Fibroblast of gingiva (primary cell): ENCODE measurements around the gene MYO3B.
"Not testable (repeated sequence)": the region's sequence is repeated elsewhere in the genome, so short reads cannot be mapped to it uniquely, and the experiment has no call there.

Experiments used
- DNase-seq: peaks from one replicate; pipeline ENCODE4 v3.0.0-alpha.2; 2011; ENCODE audit warnings: low read depth

MYO3B gene

DNA sequence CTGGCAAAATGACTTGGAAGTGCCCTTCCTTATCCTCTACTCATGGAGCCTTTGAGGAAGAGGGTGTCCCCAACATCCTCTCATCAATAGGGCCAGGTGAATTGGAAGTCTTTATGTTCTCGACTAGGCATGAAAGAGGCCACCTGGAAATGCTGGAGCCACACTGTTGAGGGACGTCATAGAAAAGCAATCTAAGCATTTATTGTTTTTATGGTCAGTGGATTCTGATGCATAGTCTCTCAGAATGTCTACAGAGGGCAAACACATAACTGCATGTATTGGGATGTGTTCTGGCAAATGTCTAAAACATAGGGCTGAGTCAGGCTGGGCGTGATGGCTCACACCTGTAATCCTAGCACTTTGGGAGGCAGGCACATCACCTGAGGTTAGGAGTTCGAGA is 290.6 kb downstream of the MYO3B start:
- no peak for DNase-seq

DNA sequence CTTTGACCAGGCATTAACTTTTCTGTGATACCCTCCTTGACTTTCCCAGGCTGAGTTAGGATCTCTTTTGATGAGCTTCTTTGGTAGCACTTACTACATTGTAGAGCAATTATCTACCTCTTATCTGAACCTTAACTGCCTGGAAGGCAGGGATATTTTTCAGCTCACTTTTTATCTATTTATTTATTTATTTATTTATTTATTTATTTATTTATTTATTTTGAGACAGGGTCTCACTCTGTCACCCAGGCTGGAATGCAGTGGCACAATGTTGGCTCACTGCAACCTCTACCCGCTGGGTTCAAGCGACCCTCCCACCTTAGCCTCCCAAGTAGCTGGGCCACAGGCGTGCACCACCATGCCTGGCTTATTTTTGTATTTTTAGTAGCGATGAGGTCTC is 294.6 kb downstream of the MYO3B start:
- DNase-seq = not testable (repeated sequence)

DNA sequence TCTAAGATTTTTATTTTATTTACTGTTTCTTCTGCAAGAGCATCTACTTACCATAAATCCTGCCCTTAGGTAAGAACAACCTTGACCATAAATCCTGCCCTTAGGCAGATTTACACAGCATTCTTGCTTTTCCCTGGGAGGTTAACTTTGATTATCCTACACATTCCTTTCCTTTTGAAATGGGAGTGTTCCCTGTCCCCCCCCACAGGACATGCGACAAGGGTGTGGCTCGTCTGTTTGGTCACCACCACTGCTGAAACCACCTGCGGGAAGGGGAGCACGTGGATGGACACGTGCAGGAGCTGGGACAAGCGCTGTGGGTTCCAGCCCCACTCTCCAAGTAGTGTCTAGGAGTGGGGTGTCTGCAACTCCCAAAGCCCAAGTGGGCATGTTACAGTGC is 297.9 kb downstream of the MYO3B start:
- no peak for DNase-seq

DNA sequence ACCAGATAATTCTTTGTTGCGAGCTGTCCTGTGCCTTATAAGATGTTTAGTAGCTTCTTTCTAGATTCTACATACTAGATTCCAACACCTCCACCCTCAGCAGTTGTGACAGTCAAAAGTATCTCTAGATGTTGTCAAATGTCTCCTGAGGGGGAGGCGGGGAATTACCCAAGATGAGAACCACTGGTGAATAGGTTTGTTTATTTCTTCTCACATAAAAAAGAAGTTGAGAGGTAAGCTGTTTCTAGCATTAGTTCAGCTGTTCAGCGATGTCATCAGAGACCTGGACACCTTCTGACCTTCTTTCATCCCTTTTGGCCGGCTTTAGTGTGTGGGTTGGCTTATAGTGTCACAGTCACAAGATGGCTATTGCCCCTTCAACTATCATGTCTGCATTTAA is 299.7 kb downstream of the MYO3B start:
- DNase-seq = no peak

DNA sequence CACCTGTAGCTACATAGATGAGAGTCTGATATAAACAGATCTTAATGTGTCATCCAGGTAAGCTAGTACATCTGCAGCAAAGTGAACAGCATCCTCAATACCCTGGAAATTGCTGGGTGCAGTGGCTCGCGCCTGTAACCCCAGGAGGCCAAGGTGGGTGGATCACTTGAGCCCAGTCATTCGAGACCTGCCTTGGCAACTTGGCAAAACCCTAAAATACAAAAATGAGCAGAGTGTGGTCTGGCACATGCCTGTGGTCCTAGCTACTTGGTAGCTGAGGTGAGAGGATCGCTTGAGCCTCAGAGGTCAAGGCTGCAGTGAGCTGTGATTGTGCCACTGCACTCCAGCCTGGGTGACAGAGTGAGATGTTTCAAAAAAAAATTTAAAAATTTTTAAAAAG is 303.3 kb downstream of the MYO3B start:
- DNase-seq = no peak

DNA sequence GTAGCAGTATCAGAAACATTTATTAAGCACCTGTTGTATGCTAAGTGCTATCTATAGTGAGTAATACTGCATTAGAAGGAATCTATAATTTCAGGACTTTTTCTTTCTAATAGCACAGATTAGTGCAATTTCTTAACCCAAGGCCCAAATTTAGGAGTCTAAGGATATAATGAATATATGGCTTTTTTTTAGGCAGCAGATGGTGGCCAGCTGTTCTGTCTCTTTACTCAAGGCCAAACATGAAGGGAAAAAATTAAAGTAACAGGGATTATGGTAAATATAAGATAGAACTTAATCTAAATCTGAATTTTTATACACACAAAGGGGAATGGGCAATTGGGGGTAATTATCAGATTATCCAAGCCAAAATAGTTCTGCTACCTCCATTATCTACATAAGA is 306.6 kb downstream of the MYO3B start:
- DNase-seq = no peak

GRCh38 chr2:170485254-170486026 is 307.5 kb downstream of the MYO3B start:
- DNase-seq = no peak

GRCh38 chr2:170486730-170487129 is 308.8 kb downstream of the MYO3B start:
- DNase-seq = no peak

DNA sequence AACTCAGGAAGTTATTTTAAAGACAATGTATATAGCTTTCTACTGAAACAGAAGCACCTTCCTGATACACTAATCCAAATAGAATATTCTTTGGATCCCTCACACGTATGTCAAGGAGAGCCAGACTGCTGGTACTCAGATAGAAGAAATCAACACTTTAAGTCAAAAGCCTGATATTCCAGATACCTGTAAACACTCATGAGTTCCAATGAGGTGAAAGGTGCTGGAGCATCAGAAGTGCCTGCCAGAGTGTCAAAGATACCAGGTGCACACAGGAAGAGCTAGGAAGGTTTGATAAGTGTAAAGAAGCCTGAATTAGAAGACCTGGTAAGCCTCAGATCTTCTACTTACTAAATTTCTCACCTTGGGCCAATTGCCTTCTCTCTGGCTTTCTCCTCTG is 310.9 kb downstream of the MYO3B start:
- DNase-seq = no peak

DNA sequence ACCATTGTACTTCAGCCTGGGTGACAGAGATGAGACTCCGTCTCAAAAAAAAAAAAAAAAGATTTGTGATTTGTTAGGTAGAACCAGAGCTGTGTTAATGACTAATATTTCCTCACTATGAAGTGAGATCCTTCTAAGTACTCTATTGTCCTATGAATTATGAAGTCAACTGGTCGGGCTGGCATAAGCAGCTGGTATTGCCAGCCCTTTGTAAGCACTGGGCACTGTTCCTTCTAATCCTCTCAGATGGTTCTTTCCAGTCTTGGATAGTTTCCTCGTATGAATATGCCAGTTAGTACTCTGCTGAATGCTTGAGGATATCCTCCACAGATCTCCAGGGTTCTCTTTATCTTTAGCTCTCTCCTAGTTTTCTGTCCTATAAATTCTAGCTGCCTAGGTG is 314.1 kb downstream of the MYO3B start:
- DNase-seq = no peak

- peak; percentile 12 for DNase-seq
Observed at GRCh38 chr2:170493426-170494097, 315.6 kb downstream of the MYO3B start.

GRCh38 chr2:170495896-170496295 is 317.9 kb downstream of the MYO3B start:
- DNase-seq = no peak

DNA sequence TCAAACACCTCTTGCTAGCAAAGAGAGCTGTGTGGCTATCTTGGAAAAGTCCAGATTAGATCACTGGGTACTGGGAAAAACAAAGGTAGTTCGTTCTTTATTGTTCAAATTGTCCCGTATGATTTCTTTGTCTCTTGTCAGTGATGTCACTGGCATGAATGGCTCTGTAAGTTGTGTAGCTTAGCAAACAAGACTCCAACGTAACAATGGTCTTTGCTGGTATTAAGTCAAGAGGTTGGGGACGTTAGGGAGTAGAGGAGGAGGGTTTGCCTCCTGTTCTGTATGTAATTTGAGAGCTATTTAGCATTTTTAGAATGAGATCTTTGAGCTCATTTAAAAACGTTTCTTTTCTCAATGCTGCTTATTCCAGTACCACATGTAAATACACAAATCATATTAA is 320.7 kb downstream of the MYO3B start:
- DNase-seq = no peak

- no peak for DNase-seq
Observed at GRCh38 chr2:170500104-170500503, 322.2 kb downstream of the MYO3B start.

DNA sequence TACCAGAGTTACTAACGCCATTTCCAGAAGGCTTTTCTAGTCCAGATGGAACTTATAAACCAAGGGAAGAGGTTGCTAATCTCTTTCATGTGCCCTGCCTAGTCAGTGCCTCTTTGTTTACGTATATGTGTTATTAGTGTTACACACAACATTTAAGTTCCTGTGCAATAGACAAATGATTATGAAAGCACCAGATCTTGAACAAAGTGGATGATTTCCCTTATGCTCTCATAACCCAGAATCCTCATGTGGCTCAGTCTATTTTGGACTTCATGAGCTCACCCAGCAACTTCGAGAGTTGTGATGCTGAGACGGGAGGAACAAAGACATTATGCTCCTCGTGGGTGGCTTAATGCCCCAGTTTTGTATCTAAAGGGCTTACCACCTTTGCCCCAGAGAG is 322.8 kb downstream of the MYO3B start:
- DNase-seq = peak; percentile 30

- DNase-seq = no peak
Observed at GRCh38 chr2:170501421-170502043, 323.6 kb downstream of the MYO3B start.

GRCh38 chr2:170502361-170503130 is 324.6 kb downstream of the MYO3B start:
- DNase-seq = no peak

DNA sequence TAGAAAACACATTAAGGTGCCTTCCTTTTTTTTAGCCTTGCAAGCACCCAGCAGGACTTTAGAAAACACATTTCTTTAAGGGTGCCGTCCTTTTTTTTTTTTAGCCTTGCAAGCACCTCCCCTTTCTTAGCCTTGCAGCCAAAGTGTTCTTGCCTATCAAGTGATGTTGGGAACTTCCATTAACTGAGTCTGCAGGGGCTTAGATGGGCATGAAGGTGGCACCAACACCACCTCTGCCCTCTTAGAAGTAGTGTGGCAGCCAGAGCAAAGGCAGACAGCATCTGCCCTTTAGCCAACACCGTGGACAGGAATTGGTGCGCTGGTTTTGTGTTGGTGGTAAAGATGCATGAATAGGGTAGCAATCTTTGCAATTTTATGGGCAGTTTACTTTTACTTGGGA is 325.6 kb downstream of the MYO3B start:
- no peak for DNase-seq

DNA sequence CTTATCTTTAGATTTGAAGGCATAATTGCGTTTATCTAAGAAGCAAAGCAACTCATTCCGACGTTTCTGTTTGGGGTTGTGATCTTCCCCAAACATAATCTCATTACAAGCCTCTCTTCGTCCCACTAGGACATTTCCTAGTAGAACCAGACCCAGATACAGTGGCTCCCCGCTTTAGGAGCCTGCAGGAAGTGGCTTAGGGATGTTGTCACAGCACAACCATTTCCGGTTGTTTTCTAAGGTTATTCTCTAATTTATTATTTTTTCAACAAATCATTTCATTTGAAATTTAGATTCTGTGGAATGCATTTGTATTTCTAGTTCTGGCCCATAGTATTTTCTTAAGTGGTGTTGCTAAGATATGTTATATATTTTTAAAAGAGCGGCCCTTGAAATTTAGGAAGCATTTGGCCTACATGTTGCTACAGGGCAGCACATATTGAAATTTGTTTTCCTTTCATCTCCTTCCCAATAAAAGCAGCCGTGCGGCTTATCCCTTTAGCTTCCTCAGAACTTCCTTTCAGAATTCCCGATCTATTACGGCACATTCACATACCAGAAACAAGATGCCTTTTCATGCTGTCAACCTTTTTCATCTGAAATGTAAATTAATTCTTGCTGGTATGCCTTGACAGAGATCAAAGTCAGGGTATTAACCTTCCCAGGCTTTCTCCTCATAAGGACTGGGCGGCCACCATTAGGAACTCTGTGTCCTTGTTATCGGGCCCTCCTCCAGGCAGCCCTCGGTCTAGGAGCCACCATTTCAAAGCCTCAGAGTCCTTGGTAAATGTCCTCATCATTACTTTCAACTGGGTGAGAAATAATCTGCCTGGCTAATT is 326.2 kb downstream of the MYO3B start:
- no peak for DNase-seq

GRCh38 chr2:170504810-170505145 is 326.8 kb downstream of the MYO3B start:
- no peak for DNase-seq

DNA sequence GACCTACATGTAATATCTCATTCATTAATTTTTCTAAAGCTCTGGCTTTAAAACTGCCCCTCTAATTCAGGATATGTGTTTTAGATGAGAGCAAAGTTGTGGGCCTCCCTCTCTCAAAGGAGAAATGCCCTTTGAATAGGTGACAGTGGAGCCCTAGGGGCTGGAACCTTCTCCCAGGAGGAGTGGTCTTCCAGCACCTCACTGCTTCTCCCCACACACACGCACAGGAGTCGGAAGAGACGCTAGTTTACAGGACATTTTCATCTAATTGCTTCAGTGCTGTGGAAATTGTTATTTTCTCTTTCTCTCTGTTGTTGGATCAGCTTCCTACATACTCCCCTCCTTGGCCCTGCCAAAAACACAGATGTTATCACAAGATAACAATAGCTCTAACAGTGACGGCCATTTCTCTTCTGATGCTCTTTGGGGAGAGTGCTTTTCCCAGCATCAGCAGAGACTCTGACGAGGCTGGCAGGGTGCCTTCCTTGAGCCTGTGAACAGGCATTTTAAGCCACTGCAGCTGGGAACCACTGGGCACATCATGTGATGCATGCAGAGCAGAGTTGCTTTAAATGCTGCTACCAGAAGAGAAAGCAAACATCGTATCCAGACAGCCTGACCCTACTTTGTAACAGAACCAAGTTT is 327.8 kb downstream of the MYO3B start:
- DNase-seq = peak; percentile 36
